ENCODE data around the gene FAP. TPM values are rescaled to one million over a fixed set of nuclear protein-coding genes. Genes with fewer than 3 reads are reported as not detected.

FAP gene
- total and polyA plus RNA-seq, 9 of the 15 experiments (the other 6 are each of a cell fraction or from before 2014, with no cell fraction given): not detected

- TF ChIP-seq ZBTB11 (CRISPR knock-in tag; IDR thresholded peaks at IDR 0.05): no peak
- no peak for TF ChIP-seq BMI1 (IDR thresholded peaks at IDR 0.05; ENCODE audit: low read length)
- TF ChIP-seq DPF2 (IDR thresholded peaks at IDR 0.05): no peak
- no peak for TF ChIP-seq MGA (IDR thresholded peaks at IDR 0.05)
- no peak for TF ChIP-seq CHAMP1 (IDR thresholded peaks at IDR 0.05)
- no peak for TF ChIP-seq ETS2 (tag; IDR thresholded peaks at IDR 0.05; ENCODE audit: borderline replicate concordance, poor library complexity, severe bottlenecking)
- TF ChIP-seq GATAD2A (IDR thresholded peaks at IDR 0.05): no peak
- TF ChIP-seq FOXP1 (CRISPR knock-in tag; IDR thresholded peaks at IDR 0.05): no peak
- TF ChIP-seq RUNX1 (IDR thresholded peaks at IDR 0.05; ENCODE audit: low read depth): no peak
Observed at GRCh38 chr2:162182395-162182794, 60.9 kb downstream of the FAP start (continued).

All from K562 (cell line).